Keratinocyte (primary cell): Measurements from ENCODE around the gene RBM17. TPM values are rescaled to one million over a fixed set of nuclear protein-coding genes. Genes with fewer than 3 reads are reported as not detected.

Experiments used
- DNase-seq: peaks from one replicate; pipeline ENCODE4 v3.0.0-alpha.2; 2011; ENCODE audit warnings: low read depth, missing footprints, low spot score
- FAIRE-seq: peaks from 2 replicates; lab custom pipeline; 2011; peaks lifted over from hg19 to GRCh38; lab: Jason Lieb, UNC
- H2AFZ ChIP-seq: 2 replicates; pipeline ENCODE4 v1.6.0; 2012; ENCODE audit warnings: low read length, control low read depth, inconsistent platforms; ENCODE audit not compliant: control insufficient read depth
- H3K27ac ChIP-seq: 2 replicates; pipeline ENCODE4 v1.5.1; 2011; ENCODE audit warnings: low read length; ENCODE audit not compliant: control insufficient read depth, insufficient read depth
- H3K27me3 ChIP-seq: 3 replicates; pipeline ENCODE4 v1.6.0; 2011; ENCODE audit warnings: low read length; ENCODE audit not compliant: control insufficient read depth, insufficient read depth; ENCODE audit errors: extremely low read depth
- H3K36me3 ChIP-seq, 2 experiments: 2 replicates in 1 of 2; 3 replicates in 1 of 2; pipeline ENCODE4 v1.5.1; 2011; ENCODE audit warnings: low read length in 2 of 2, mild to moderate bottlenecking in 1 of 2; ENCODE audit not compliant: control insufficient read depth in 2 of 2, insufficient read depth in 2 of 2; ENCODE audit errors: extremely low read depth in 1 of 2
- H3K4me1 ChIP-seq: 3 replicates; pipeline ENCODE4 v1.5.1; 2011; ENCODE audit warnings: low read length; ENCODE audit not compliant: control insufficient read depth, insufficient read depth; ENCODE audit errors: extremely low read depth
- H3K4me2 ChIP-seq: 3 replicates; pipeline ENCODE4 v1.6.0; 2011; ENCODE audit warnings: low read depth, low read length; ENCODE audit not compliant: control insufficient read depth, insufficient read depth; ENCODE audit errors: extremely low read depth
- H3K4me3 ChIP-seq, 3 experiments: fragments of 200-600 bp in 1 of 3; sonication (generic) in 1 of 3; 2 replicates in 2 of 3; 3 replicates in 1 of 3; pipeline ENCODE4 v1.5.1; 2011 to 2016; ENCODE audit warnings: low read length in 3 of 3, mild to moderate bottlenecking in 3 of 3, control low read depth in 2 of 3, inconsistent platforms in 1 of 3, low read depth in 1 of 3, mixed read lengths in 1 of 3, mixed run types in 1 of 3, moderate library complexity in 1 of 3; ENCODE audit not compliant: control insufficient read depth in 2 of 3, insufficient read depth in 2 of 3; ENCODE audit errors: extremely low read depth in 1 of 3
- H3K79me2 ChIP-seq: 2 replicates; pipeline ENCODE4 v1.6.0; 2012; ENCODE audit warnings: low read length; ENCODE audit not compliant: control insufficient read depth, insufficient read depth
- H3K9ac ChIP-seq: 3 replicates; pipeline ENCODE4 v1.6.0; 2011; ENCODE audit warnings: low read length; ENCODE audit not compliant: control insufficient read depth, insufficient read depth; ENCODE audit errors: extremely low read depth
- H3K9me1 ChIP-seq: 3 replicates; pipeline ENCODE4 v1.6.0; 2011; ENCODE audit warnings: low read length; ENCODE audit not compliant: control insufficient read depth, insufficient read depth; ENCODE audit errors: extremely low read depth
- H3K9me3 ChIP-seq: 2 replicates; pipeline ENCODE4 v1.5.1; 2012; ENCODE audit warnings: low read depth, low read length; ENCODE audit not compliant: control insufficient read depth
- H4K20me1 ChIP-seq: 3 replicates; pipeline ENCODE4 v1.6.0; 2011; ENCODE audit warnings: low read length; ENCODE audit not compliant: control insufficient read depth, insufficient read depth; ENCODE audit errors: extremely low read depth
- CTCF ChIP-seq, 3 experiments: IDR thresholded peaks in 1 of 3; conservative IDR thresholded peaks in 1 of 3; optimal IDR thresholded peaks in 1 of 3; 2 replicates in 2 of 3; 3 replicates in 1 of 3; pipeline versions ENCODE3 to v1.5.1; 2011; ENCODE audit warnings: low read length in 3 of 3, mild to moderate bottlenecking in 3 of 3, moderate library complexity in 2 of 3, control low read depth in 1 of 3, inconsistent platforms in 1 of 3; ENCODE audit not compliant: insufficient read depth in 2 of 3; ENCODE audit errors: extremely low read depth in 1 of 3
- EZH2 ChIP-seq: IDR thresholded peaks from one replicate; pipeline ENCODE4 v1.6.1; 2012; ENCODE audit warnings: inconsistent platforms, mild to moderate bottlenecking, low read length, moderate library complexity
- dilution Hi-C: fragments of 300-500 bp; cut with MboI; formaldehyde crosslinking; loops from one replicate; pipeline ENCODE4 v1.7.0; 2020; ENCODE audit warnings: low sequenced_read_pairs; ENCODE audit not compliant: extremely low pct_ligation_motif_present
- polyA plus RNA-seq, 5 experiments: library from polyadenylated mRNA; depleted of rRNA in 3 of 5; stranded (reverse) in 3 of 5; stranded (forward) in 1 of 5; unstranded in 1 of 5; fragments of >200 nt; gene quantifications; 1 replicate in 1 of 5; 2 replicates in 3 of 5; 3 replicates in 1 of 5; pipeline versions ENCODE4 v1.2.1 to v1.2.3, GENCODE V29; 2011 to 2012; ENCODE audit warnings: missing spikeins in 2 of 5, low read depth in 1 of 5, low replicate concordance in 1 of 5

The RBM17 gene
- polyA plus RNA-seq, 1 donor (not counting 4 experiments of a cell fraction or from before 2014, with no cell fraction given) = 54.8 TPM

- H3K36me3 ChIP-seq = no peaks in the 10 kb centered on the region
- no peak overlapping the region for H3K9ac ChIP-seq
- DNase-seq (no peak), FAIRE-seq (no peak)
- H3K27me3 ChIP-seq = peaks cover 7% of the 10 kb centered on the region
- dilution Hi-C loops = no loop called here
- no peaks in the 10 kb centered on the region for H3K9me1 ChIP-seq
- H3K4me2 ChIP-seq = no peak overlapping the region
- H3K79me2 ChIP-seq = no peaks in the 10 kb centered on the region
- no peaks in the 10 kb centered on the region for H3K9me3 ChIP-seq
- TF ChIP-seq EZH2 = no peak
- TF ChIP-seq CTCF (optimal IDR thresholded peaks at IDR 0.05 in 1 of 3, IDR thresholded peaks at IDR 0.05 in 1 of 3, conservative IDR thresholded peaks at IDR 0.05 in 1 of 3; ENCODE audit: extremely low read depth in 1 of 3, insufficient read depth in 2 of 3, low read length in 3 of 3) = no peak
- no peak overlapping the region for H2AFZ ChIP-seq
- H3K27ac ChIP-seq = no peak overlapping the region
- no peak overlapping the region for H3K4me3 ChIP-seq
- no peaks in the 10 kb centered on the region for H3K4me1 ChIP-seq
- H4K20me1 ChIP-seq = no peaks in the 10 kb centered on the region
These were observed 44.0 kb upstream of the RBM17 start for GRCh38 chr10:6044751-6045313.

DNA sequence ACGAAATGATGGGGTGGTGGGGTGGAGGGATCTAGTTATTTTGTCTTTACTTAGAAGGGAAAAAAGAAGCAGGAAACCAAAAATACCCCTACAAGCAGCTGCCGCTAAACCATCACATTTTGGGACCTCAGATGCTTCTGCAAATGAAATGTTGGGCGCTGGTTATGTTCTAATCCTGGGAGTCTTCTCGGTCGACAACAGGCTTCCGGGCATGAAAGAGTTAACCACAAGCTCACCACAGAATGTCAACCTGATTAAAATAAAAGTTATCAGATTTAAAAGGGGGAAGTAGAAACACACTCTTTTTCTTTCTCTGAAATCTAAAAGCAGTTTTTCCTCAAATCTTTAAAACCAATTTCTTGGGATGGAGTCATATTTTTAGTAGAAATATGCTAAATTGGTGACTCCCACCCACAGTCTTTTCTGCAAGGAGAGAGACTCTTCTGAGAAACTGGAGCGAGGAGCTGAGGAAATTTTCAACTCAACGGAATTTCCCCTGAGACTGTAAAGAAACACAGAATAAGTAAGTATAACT is 43.5 kb upstream of the RBM17 start:
- H2AFZ ChIP-seq = no peak overlapping the region
- TF ChIP-seq CTCF (optimal IDR thresholded peaks at IDR 0.05 in 1 of 3, IDR thresholded peaks at IDR 0.05 in 1 of 3, conservative IDR thresholded peaks at IDR 0.05 in 1 of 3; ENCODE audit: extremely low read depth in 1 of 3, insufficient read depth in 2 of 3, low read length in 3 of 3) = no peak
- no peak for TF ChIP-seq EZH2
- H3K4me2 ChIP-seq = no peak overlapping the region
- no peak for DNase-seq
- H3K9me3 ChIP-seq = no peaks in the 10 kb centered on the region
- dilution Hi-C loops = no loop called here
- H3K27me3 ChIP-seq = peaks cover 10% of the 10 kb centered on the region
- H3K9me1 ChIP-seq = no peaks in the 10 kb centered on the region
- H3K9ac ChIP-seq = no peak overlapping the region
- no peaks in the 10 kb centered on the region for H3K79me2 ChIP-seq
- no peaks in the 10 kb centered on the region for H3K4me1 ChIP-seq
- no peaks in the 10 kb centered on the region for H4K20me1 ChIP-seq
- no peak for FAIRE-seq
- no peaks in the 10 kb centered on the region for H3K36me3 ChIP-seq
- no peak overlapping the region for H3K4me3 ChIP-seq
- no peak overlapping the region for H3K27ac ChIP-seq
